Smooth muscle cell (in vitro differentiated cells): ENCODE results near the gene B4GALNT1. TPM values are rescaled to one million over a fixed set of nuclear protein-coding genes. Genes with fewer than 3 reads are reported as not detected.

ENCODE experiments used
- DNase-seq: peaks from one replicate; lab custom pipeline; 2025; ENCODE audit not compliant: unreplicated experiment; lab: John Stamatoyannopoulos, UW
- H2AFZ ChIP-seq: fragments of 200-600 bp; sonication (generic); 2 replicates; pipeline ENCODE4 v1.6.0; 2016; ENCODE audit warnings: antibody characterized with exemption, low read depth, mild to moderate bottlenecking
- H3F3A ChIP-seq: fragments of 200-600 bp; sonication (generic); 2 replicates; pipeline ENCODE4 v1.6.0; 2017; ENCODE audit warnings: antibody characterized with exemption, low read depth
- H3K27ac ChIP-seq: fragments of 200-600 bp; sonication (generic); 2 replicates; pipeline ENCODE4 v1.5.1; 2016; ENCODE audit warnings: low read depth, mild to moderate bottlenecking
- H3K27me3 ChIP-seq: fragments of 200-600 bp; sonication (generic); 2 replicates; pipeline ENCODE4 v1.6.1; 2016; ENCODE audit warnings: low read depth, mild to moderate bottlenecking
- H3K36me3 ChIP-seq: fragments of 200-600 bp; sonication (generic); 2 replicates; pipeline ENCODE4 v1.5.1; 2016; ENCODE audit warnings: low read depth
- H3K4me1 ChIP-seq: fragments of 200-600 bp; sonication (generic); 2 replicates; pipeline ENCODE4 v1.5.1; 2016; ENCODE audit warnings: low read depth
- H3K4me2 ChIP-seq: fragments of 200-600 bp; sonication (generic); 2 replicates; pipeline ENCODE4 v1.6.0; 2016; ENCODE audit warnings: mild to moderate bottlenecking
- H3K4me3 ChIP-seq: fragments of 200-600 bp; sonication (generic); 2 replicates; pipeline ENCODE4 v1.5.1; 2016; ENCODE audit warnings: mild to moderate bottlenecking
- H3K79me2 ChIP-seq: fragments of 200-600 bp; sonication (generic); 2 replicates; pipeline ENCODE4 v1.6.0; 2016; ENCODE audit warnings: low read depth, mild to moderate bottlenecking
- H3K9ac ChIP-seq: fragments of 200-600 bp; sonication (generic); 2 replicates; pipeline ENCODE4 v1.6.0; 2016; ENCODE audit warnings: low read depth
- H3K9me3 ChIP-seq: fragments of 200-600 bp; sonication (generic); replicated peaks from 2 replicates; pipeline ENCODE4 v1.5.1; 2016; ENCODE audit warnings: low read depth
- H4K20me1 ChIP-seq: fragments of 200-600 bp; sonication (generic); 2 replicates; pipeline ENCODE4 v1.6.0; 2016; ENCODE audit warnings: low read depth
- CTCF ChIP-seq: fragments of 200-600 bp; sonication (generic); IDR thresholded peaks from 2 replicates; pipeline ENCODE4 v1.5.1; 2017; ENCODE audit warnings: borderline replicate concordance, mild to moderate bottlenecking, antibody characterized with exemption; ENCODE audit not compliant: insufficient read depth, poor library complexity, severe bottlenecking
- WGBS: methylation state at CpG from one replicate; pipeline ENCODE4 v1.1.7; 2016; ENCODE audit warnings: low lambda C conversion rate; 5-methylcytosine and 5-hydroxymethylcytosine counted together
- polyA plus RNA-seq: library from polyadenylated mRNA; unstranded; fragments of >200 nt; fragmentation: Nextera tagmentation; extraction: Ambion mirVana; gene quantifications from 2 replicates; pipeline ENCODE4 v1.2.1, GENCODE V29; 2016
- total RNA-seq: library from RNA; depleted of rRNA; stranded (reverse); fragments of >200 nt; gene quantifications from 2 replicates; pipeline ENCODE4 v1.2.3, GENCODE V29; 2014

The B4GALNT1 gene
- total and polyA plus RNA-seq, 2 experiments from 2014 or later, result 1.8 to 5.6 TPM

- no peak for DNase-seq
Measured at GRCh38 chr12:57641699-57642442, 8.9 kb upstream of the B4GALNT1 start.

GRCh38 chr12:57640175-57641042 lies 7.4 kb upstream of the B4GALNT1 start:
- no peak overlapping the region for H2AFZ ChIP-seq
- H3K4me1 ChIP-seq, result no peaks in the 10 kb centered on the region
- H3K4me2 ChIP-seq, result no peak overlapping the region
- no peak overlapping the region for H3K27ac ChIP-seq
- 72% methylated on average over 7 of the region's 7 CpGs for WGBS
- no peaks in the 10 kb centered on the region for H3K79me2 ChIP-seq
- no peaks in the 10 kb centered on the region for H3K9me3 ChIP-seq
- TF ChIP-seq CTCF, result no peak
- peaks cover 21% of the 10 kb centered on the region for H3K27me3 ChIP-seq
- DNase-seq, result no peak
- H3K4me3 ChIP-seq, result no peak overlapping the region
- H3F3A ChIP-seq, result no peaks in the 10 kb centered on the region
- H3K36me3 ChIP-seq, result no peaks in the 10 kb centered on the region
- no peak overlapping the region for H3K9ac ChIP-seq
- no peaks in the 10 kb centered on the region for H4K20me1 ChIP-seq

More at GRCh38 chr12:57641699-57642442, 8.9 kb upstream of the B4GALNT1 start:
- no peaks in the 10 kb centered on the region for H3K79me2 ChIP-seq
- H3F3A ChIP-seq, result no peaks in the 10 kb centered on the region
- H2AFZ ChIP-seq, result no peak overlapping the region
- no peaks in the 10 kb centered on the region for H3K9me3 ChIP-seq
- H3K36me3 ChIP-seq, result no peaks in the 10 kb centered on the region
- no peaks in the 10 kb centered on the region for H4K20me1 ChIP-seq
- no peak overlapping the region for H3K9ac ChIP-seq
- no peak overlapping the region for H3K4me2 ChIP-seq
- TF ChIP-seq CTCF, result no peak
- 59% methylated on average over 5 of the region's 5 CpGs for WGBS
- no peaks in the 10 kb centered on the region for H3K4me1 ChIP-seq
- no peak overlapping the region for H3K4me3 ChIP-seq
- no peak overlapping the region for H3K27ac ChIP-seq
- peaks cover 8% of the 10 kb centered on the region for H3K27me3 ChIP-seq

GRCh38 chr12:57638096-57638495 lies 5.1 kb upstream of the B4GALNT1 start:
- Histone ChIP-seq H3K9me3 (no peaks in the 10 kb centered on the region), H3K36me3 (no peaks in the 10 kb centered on the region), H3K27me3 (peaks cover 42% of the 10 kb centered on the region), H3K9ac (no peak overlapping the region), H3K4me3 (no peak overlapping the region), H3K27ac (no peak overlapping the region), H3F3A (no peaks in the 10 kb centered on the region), H4K20me1 (no peaks in the 10 kb centered on the region), H3K79me2 (no peaks in the 10 kb centered on the region), H2AFZ (no peak overlapping the region), H3K4me2 (no peak overlapping the region), H3K4me1 (no peaks in the 10 kb centered on the region)
- no peak for DNase-seq
- no peak for TF ChIP-seq CTCF
- 91% methylated on average over 3 of the region's 3 CpGs for WGBS
